PFSK-1 (cell line): ENCODE data around the gene DNAH11.

Experiments used
- FOXP2 ChIP-seq: optimal IDR thresholded peaks from 2 replicates; pipeline ENCODE3; 2011; ENCODE audit warnings: borderline replicate concordance, control low read depth, inconsistent platforms; ENCODE audit not compliant: insufficient read depth; ENCODE audit errors: extremely low read length, extremely low read depth
- POLR2AphosphoS5 ChIP-seq: IDR thresholded peaks from 2 replicates; pipeline ENCODE4 v1.6.1; 2012; ENCODE audit warnings: low read depth, mild to moderate bottlenecking, control low read depth, low read length, moderate library complexity
- REST ChIP-seq, 2 experiments: IDR thresholded peaks; 2 replicates each; pipeline versions ENCODE4 v1.6.1 to v1.8.0; 2011 to 2012; ENCODE audit warnings: low read depth in 2 of 2, low read length in 2 of 2, control low read depth in 1 of 2, inconsistent platforms in 1 of 2, mild to moderate bottlenecking in 1 of 2, moderate library complexity in 1 of 2; ENCODE audit not compliant: insufficient read depth in 1 of 2
- SIN3A ChIP-seq: IDR thresholded peaks from 2 replicates; pipeline ENCODE4 v1.6.1; 2012; ENCODE audit warnings: mild to moderate bottlenecking, low read length, moderate library complexity, borderline replicate concordance; ENCODE audit not compliant: insufficient read depth

GRCh38 chr7:21719846-21720245 is 177.0 kb downstream of the DNAH11 start:
- no peak for TF ChIP-seq REST (IDR thresholded peaks at IDR 0.05; ENCODE audit: insufficient read depth in 1 of 2, low read depth in 2 of 2, low read length in 2 of 2)
- no peak for TF ChIP-seq FOXP2
- no peak for TF ChIP-seq POLR2AphosphoS5
- no peak for TF ChIP-seq SIN3A
